GM13976 (cell line): ENCODE results near the gene SWAP70.
A peak's percentile ranks its signal among the peaks of the same experiment; 100 is the strongest.

Source experiments
- DNase-seq: peaks from one replicate; pipeline ENCODE4 v3.0.0; 2012; ENCODE audit warnings: low spot score
- CTCF ChIP-seq: IDR thresholded peaks from 2 replicates; pipeline ENCODE4 v1.5.1; 2012; ENCODE audit warnings: borderline replicate concordance, mild to moderate bottlenecking; ENCODE audit not compliant: insufficient read depth; ENCODE audit errors: extremely low read depth, missing control alignments, control extremely low read depth
- in situ Hi-C: fragments of 300-500 bp; cut with MboI; formaldehyde crosslinking; loops from one replicate; pipeline ENCODE4 v1.12.0; 2022; ENCODE audit warnings: low sequenced_read_pairs, mixed read lengths, inconsistent platforms; ENCODE audit not compliant: unreplicated experiment

The SWAP70 gene

GRCh38 chr11:9708544-9708943 is 44.7 kb downstream of the SWAP70 start:
- no peak for TF ChIP-seq CTCF
- DNase-seq: no peak
- in situ Hi-C loops: no loop called here

GRCh38 chr11:9710223-9710622 is 46.3 kb downstream of the SWAP70 start:
- in situ Hi-C loops: no loop called here
- DNase-seq: no peak
- TF ChIP-seq CTCF: no peak

GRCh38 chr11:9710852-9711251 is 47.0 kb downstream of the SWAP70 start:
- in situ Hi-C loops: no loop called here
- TF ChIP-seq CTCF: no peak
- DNase-seq: no peak

- in situ Hi-C loops: no loop called here
- TF ChIP-seq CTCF: no peak
- no peak for DNase-seq
Observed at GRCh38 chr11:9711454-9712307, 47.8 kb downstream of the SWAP70 start.

- no peak for DNase-seq
- no peak for TF ChIP-seq CTCF
- in situ Hi-C loops: no loop called here
Observed at GRCh38 chr11:9714272-9714940, 50.5 kb downstream of the SWAP70 start.

GRCh38 chr11:9716275-9717039 is 52.6 kb downstream of the SWAP70 start:
- in situ Hi-C loops: no loop called here
- TF ChIP-seq CTCF: no peak
- DNase-seq: peak; percentile 58
